Measurements from ENCODE around the gene C2orf66. TPM values are rescaled to one million over a fixed set of nuclear protein-coding genes. Genes with fewer than 3 reads are reported as not detected.

The C2orf66 gene
- 1.0 TPM for total RNA-seq

GRCh38 chr2:196809260-196809659 lies at the start of gene C2orf66:
Gene C2orf66, minus strand, starts transcription at chr2:196809355. Its CDS starts 19 bp downstream, at chr2:196809336.
- no peak for DNase-seq (ENCODE audit: low spot score)

DNA sequence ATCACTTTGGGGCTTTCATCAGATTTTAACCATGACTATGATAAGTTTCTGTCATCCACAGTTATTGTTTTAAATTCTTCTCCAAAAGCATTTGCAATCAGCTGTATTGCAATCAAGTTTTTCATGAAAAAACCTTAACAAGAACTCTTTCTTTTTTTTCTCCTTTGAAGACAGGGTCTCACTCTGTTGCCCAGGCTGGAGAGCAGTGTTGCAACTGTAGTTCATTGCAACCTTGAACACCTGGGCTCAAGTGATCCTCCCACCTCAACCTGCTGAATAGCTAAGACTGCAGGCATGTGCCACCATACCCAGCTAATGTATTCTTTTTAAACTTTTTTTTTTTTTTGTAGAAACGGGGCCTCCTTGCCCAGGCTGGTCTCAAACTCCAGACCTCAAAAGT lies 45.5 kb upstream of the C2orf66 start:
- DNase-seq (ENCODE audit: low spot score): no peak

GRCh38 chr2:196853301-196854087 lies 44.3 kb upstream of the C2orf66 start:
- no peak for DNase-seq (ENCODE audit: low spot score)

- no peak for DNase-seq (ENCODE audit: low spot score)
Measured at GRCh38 chr2:196851088-196851487, 41.9 kb upstream of the C2orf66 start.

GRCh38 chr2:196849895-196850294 lies 40.7 kb upstream of the C2orf66 start:
- no peak for DNase-seq (ENCODE audit: low spot score)

- DNase-seq (ENCODE audit: low spot score): no peak
Measured at GRCh38 chr2:196846295-196846694, 37.1 kb upstream of the C2orf66 start.

DNA sequence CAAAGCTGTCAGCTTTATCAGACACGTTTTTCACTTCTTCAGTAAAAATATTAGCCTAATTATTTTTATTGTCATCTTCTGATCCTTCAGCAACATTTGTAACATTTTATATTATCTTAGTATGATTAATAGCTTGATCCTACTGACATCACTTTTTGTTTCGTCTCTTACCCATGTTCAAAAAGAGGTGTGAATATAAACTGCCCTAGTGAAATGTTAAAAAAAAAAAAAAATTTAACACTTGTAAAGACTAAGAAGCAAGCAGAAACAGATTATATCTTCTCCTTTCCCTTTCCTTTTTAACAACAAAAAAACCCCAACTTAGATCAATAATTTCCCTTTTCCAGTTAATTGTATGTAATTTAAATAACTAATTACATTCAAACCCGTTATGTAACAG lies 36.2 kb upstream of the C2orf66 start:
- no peak for DNase-seq (ENCODE audit: low spot score)

DNA sequence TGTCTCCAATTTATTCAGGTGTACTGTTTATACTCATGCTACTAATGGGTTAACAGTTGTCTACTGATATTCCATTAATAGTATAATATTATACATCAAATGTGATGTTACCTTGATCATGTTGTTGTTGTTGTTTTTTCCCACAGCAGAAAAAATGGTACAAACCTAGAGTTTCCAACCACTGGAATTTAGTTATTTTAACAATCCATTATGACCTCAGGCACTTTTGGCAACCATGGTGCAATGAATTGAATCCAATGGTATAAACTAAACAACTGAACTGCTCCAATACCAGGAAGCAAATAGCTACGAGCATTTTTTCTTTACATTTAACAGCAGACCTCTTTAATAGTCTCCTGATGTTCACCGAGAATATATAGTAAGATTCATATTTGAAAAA lies 31.0 kb upstream of the C2orf66 start:
- DNase-seq (ENCODE audit: low spot score): no peak

- no peak for DNase-seq (ENCODE audit: low spot score)
Measured at GRCh38 chr2:196839574-196839973, 30.4 kb upstream of the C2orf66 start.

GRCh38 chr2:196836440-196836839 lies 27.3 kb upstream of the C2orf66 start:
- no peak for DNase-seq (ENCODE audit: low spot score)

DNA sequence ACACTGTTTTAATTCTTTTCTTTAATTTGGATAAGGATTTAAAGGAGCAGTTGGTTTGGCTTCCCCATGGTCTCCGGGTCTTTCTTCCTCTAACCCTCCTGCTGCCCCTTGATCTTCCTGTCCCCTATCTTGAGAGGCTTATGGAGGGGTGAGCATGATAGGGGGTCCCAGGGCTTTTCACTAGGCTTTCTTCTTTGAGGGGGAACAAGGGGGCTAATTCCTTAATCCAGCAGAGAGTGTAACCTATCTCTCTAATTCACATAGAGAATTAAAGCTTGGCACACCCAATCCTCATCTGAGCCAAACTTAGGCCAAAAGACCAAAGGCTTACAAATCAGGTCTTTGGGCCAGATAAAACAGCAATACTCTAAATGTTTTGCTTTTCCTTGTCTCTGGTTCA lies 21.5 kb upstream of the C2orf66 start:
- no peak for DNase-seq (ENCODE audit: low spot score)

- DNase-seq (ENCODE audit: low spot score): no peak
Measured at GRCh38 chr2:196827356-196827755, 18.2 kb upstream of the C2orf66 start.

DNA sequence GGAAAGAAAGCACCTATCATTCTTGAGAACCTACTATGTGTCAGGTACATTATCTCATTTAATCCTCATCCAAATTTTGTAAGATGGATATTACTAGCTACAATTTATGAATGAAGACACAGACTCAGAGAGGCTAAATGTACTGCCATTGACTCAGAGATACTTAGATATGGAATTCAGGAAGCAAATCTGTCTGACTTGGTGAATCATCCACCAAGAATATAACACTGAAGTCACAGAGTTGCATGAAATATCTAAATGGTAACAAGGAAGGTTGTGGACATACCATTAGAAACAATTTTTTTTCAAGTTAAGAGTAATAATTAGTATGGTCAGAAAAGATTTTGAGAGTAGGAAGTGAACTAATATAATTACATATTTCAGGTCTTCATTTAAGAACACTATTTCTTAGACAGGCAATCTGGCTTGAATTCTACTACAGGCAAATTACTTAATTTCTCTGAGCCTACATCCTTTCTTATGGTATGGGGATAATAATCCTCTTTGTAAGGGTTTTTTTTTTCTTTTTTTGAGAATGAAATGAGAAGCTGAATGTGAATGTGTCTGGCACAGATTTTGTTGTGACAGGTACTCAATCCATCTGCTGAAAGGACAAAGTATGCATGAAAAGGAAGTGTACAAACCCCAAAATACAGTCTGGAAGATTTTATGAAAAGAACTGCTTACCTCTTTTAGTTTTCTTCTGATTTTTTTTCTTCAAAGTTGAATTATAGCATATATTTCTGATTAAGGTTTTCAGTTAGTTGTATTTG lies 14.8 kb upstream of the C2orf66 start:
- no peak for DNase-seq (ENCODE audit: low spot score)

DNA sequence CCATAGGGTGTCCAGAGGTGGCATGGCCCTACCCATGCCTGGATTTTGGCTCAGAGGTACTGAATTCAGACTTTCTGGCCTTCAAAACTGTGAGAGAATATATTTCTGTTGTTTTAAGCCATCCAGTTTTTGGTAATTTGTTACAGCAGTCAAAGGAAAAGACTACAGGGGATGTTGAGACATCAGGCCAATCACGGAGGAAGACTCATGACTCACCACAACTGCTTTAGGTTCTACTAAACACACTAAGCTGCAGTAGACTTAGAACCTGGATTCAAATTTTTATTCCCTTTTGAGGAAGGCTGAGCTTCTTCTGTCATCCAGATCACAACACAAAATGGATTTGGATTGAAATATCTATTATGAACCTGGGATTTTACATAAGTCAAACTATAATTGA lies 12.0 kb upstream of the C2orf66 start:
- DNase-seq (ENCODE audit: low spot score): no peak

GRCh38 chr2:196808083-196808665 lies 981 bp downstream of the C2orf66 start:
- no peak for DNase-seq (ENCODE audit: low spot score)

- DNase-seq (ENCODE audit: low spot score): no peak
Measured at GRCh38 chr2:196804381-196804780, 4.8 kb downstream of the C2orf66 start.

DNA sequence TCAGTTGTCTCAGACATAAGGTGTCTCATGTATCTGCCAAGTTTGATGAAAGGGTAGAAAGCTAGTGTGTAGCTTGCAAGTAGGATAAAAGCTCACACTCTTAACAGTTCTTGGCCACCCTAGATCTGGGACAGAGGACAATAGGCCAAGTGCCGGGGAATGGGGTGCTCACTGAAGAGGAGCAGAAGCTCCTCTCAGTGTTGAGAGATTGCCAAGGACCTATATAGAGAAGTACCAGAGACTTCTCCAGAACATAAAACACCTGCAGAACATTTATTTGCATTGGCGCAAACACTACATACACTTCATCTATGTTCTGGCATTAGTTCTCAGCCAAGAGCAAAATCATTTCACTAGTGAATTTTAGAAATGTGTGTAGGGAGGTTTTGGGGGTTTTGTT lies 6.8 kb downstream of the C2orf66 start:
- no peak for DNase-seq (ENCODE audit: low spot score)

- no peak for DNase-seq (ENCODE audit: low spot score)
Measured at GRCh38 chr2:196801674-196802261, 7.4 kb downstream of the C2orf66 start.

DNA sequence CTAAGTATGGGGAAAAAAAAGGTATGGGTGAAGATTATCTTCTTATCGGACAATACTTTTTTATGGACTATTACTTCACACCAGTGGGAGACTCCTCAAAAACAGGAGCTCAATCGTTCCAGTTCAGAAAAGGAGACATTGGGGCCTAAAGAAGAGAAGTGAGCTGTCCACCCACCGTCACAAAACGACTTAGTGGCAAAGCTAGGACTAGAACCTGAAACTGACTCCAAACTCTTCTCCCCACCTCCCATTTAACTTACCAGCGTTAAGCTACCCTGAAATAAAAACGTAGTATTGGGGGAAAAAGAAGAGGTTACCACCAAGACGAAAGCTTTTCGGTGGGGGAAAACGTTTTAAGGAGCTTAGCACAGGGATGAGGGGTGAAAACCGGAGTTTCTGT lies 10.2 kb downstream of the C2orf66 start:
- no peak for DNase-seq (ENCODE audit: low spot score)

GRCh38 chr2:196792865-196793264 lies 16.3 kb downstream of the C2orf66 start:
- DNase-seq (ENCODE audit: low spot score): no peak

GRCh38 chr2:196783431-196784094 lies 25.6 kb downstream of the C2orf66 start:
- no peak for DNase-seq (ENCODE audit: low spot score)

DNA sequence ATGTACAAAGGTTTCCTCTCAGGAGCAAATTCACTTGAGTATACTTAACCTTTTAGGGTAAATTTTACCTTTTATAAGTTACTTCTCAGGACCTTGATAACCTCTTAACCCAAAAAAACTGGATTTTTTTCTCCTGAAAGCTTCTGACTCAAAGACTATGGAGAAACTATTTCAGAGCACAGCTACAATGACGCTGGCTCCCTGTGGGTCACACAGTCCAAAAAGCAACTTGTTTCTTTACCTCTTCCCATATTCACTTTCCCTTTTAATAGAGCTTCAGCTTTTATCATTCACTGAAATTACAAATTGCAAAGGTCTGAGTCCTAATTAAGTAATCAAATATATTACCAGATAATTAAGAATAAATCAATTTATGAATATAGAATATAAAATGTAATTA lies 42.1 kb downstream of the C2orf66 start:
- no peak for DNase-seq (ENCODE audit: low spot score)

Measured in ureter (tissue), 1 donor.